Right ventricle myocardium inferior (tissue), 1 donor: ENCODE measurements around the gene EPO. TPM values are rescaled to one million over a fixed set of nuclear protein-coding genes. Genes with fewer than 3 reads are reported as not detected.
A peak's percentile ranks its signal among the peaks of the same experiment; 100 is the strongest.

Experiments
- ATAC-seq: fragments of 200-7000 bp; cut with Tn5 transposase; one replicate; pipeline ENCODE4 v1.9.1; 2020; ENCODE audit warnings: mild to moderate bottlenecking, moderate library complexity
- DNase-seq: peaks from one replicate; pipeline ENCODE4 v3.0.0; 2021; ENCODE audit errors: missing footprints
- intact Hi-C: fragments of 100-400 bp; cut with DNase I; formaldehyde crosslinking; loops from one replicate; pipeline ENCODE4 v1.11.0; 2022
- long read RNA-seq: library from polyadenylated mRNA; unstranded; transcript quantifications from one replicate; pipeline ENCODE4 v2.0.0, GENCODE V29; 2021
- total RNA-seq: library from RNA; stranded (reverse); fragmentation: NEBNext Ultra II Directional; extraction: Animal tissue kit (Norgen Biotek cat#: 25700); gene quantifications from one replicate; pipeline ENCODE4 v1.2.1, GENCODE V29; 2021
- donor health status: DM: no; HTN: yes; CAD: no; lungs with severe emphysema.

The EPO gene
- not detected for total RNA-seq
- long read RNA-seq: 0 reads

DNA sequence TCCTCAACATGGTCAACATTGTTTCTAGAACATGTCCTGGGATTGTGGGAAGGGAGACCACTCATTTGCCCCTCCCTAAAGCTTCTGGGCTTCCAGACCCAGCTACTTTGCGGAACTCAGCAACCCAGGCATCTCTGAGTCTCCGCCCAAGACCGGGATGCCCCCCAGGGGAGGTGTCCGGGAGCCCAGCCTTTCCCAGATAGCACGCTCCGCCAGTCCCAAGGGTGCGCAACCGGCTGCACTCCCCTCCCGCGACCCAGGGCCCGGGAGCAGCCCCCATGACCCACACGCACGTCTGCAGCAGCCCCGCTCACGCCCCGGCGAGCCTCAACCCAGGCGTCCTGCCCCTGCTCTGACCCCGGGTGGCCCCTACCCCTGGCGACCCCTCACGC lies at the start of gene EPO:
Gene EPO, plus strand, starts transcription at position 190 of the 392 bp plus-strand sequence. CDS start 513 bp downstream, outside the sequence.
- DNase-seq (no peak), ATAC-seq (no peak)
- intact Hi-C loops: no loop called here

GRCh38 chr7:100671353-100672327 lies 48.6 kb upstream of the EPO start:
- no peak for ATAC-seq
- intact Hi-C loops: loop anchor here (5.0 kb wide), 3 partner anchors 44 to 204 kb away; partner anchors contain the start of genes FBXO24 and LRCH4

GRCh38 chr7:100673302-100673941 lies 46.8 kb upstream of the EPO start, which contains the start of gene GNB2:
GNB2 (plus strand) TSS chr7:100673740; CDS start chr7:100676266, 2,526 bp downstream.
- ATAC-seq (peak; percentile 93), DNase-seq (peak; percentile 100)
- intact Hi-C loops: loop anchor here (1.0 to 5.0 kb wide), 4 partner anchors 46 to 206 kb away; partner anchors contain the start of genes FBXO24, LRCH4 and MOSPD3

More at GRCh38 chr7:100671353-100672327, 48.6 kb upstream of the EPO start:
- no peak for DNase-seq

DNA sequence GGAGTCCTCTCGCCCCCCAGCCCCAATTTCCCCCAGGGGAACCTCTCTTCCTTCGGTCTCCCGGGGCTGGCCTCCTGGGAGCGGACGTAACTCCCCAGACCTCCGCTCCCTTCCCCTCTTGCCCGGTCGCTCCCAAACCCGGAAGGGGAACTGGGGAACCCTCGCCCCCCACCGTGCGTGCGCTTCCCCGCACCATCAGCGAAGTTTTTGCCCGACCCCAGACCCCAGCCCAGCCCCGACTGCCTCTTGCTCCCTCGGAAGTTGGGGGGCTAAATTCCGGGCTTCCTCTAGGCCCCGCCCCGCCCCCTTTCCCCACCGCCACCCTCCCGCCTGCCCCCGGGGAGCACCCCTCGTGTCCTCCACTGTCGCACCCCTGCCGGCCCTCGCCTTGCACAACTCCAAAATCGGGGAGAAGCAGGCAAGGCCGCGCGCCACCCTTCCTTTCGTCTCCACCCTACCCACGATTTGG lies 46.3 kb upstream of the EPO start:
- DNase-seq (peak; percentile 75), ATAC-seq (no peak)
- intact Hi-C loops: loop anchor here (1.0 to 5.0 kb wide), 5 partner anchors 17 to 207 kb away; partner anchors contain the start of genes FBXO24, LRCH4 and MOSPD3

GRCh38 chr7:100674411-100675104 lies 45.7 kb upstream of the EPO start:
- DNase-seq: peak; percentile 76
- no peak for ATAC-seq
- intact Hi-C loops: loop anchor here (2.0 to 5.0 kb wide), 4 partner anchors 16 to 207 kb away; partner anchors contain the start of genes FBXO24 and LRCH4

- ATAC-seq (no peak), DNase-seq (no peak)
- intact Hi-C loops: loop anchor here (2.0 kb wide), 1 partner anchor 16 kb away; no protein-coding TSS in a partner anchor
Measured at GRCh38 chr7:100675105-100675451, 45.2 kb upstream of the EPO start.

- intact Hi-C loops: loop anchor here (2.0 kb wide), 1 partner anchor 15 kb away; no protein-coding TSS in a partner anchor
- peak; percentile 15 for ATAC-seq
- DNase-seq: peak; percentile 95
Measured at GRCh38 chr7:100675581-100676350, 44.5 kb upstream of the EPO start.

GRCh38 chr7:100676501-100677306 lies 43.6 kb upstream of the EPO start:
- DNase-seq (peak; percentile 73), ATAC-seq (no peak)
- intact Hi-C loops: no loop called here

DNA sequence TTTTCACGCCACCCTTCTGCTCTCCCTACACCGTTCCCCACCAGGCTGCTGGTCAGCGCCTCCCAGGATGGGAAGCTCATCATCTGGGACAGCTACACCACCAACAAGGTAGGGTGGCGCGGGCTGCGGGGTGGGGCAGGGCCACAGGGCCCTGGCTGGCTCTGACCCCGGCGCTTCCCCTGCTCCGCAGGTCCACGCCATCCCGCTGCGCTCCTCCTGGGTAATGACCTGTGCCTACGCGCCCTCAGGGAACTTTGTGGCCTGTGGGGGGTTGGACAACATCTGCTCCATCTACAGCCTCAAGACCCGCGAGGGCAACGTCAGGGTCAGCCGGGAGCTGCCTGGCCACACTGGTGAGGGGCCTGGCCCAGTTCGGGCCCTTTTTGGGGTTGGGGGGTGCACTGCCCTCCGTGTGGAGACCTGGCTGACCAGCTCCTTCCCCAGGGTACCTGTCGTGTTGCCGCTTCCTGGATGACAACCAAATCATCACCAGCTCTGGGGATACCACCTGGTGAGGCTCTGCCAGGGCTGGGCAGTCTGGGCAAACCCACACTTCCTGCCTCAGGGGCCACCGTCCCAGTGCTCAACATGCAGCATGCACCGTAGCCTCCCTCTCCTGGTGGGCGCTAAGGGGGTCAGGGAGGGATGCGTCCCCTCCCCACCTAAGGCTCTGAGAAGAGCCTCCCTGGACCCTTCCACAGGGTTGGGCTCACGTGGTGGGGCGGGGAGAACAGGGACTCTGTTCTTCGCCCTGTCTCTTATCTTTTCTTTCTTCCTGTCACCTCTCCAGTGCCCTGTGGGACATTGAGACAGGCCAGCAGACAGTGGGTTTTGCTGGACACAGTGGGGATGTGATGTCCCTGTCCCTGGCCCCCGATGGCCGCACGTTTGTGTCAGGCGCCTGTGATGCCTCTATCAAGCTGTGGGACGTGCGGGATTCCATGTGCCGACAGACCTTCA lies 42.7 kb upstream of the EPO start:
- intact Hi-C loops: no loop called here
- DNase-seq (no peak), ATAC-seq (no peak)

GRCh38 chr7:100678291-100678984 lies 41.8 kb upstream of the EPO start:
- DNase-seq (no peak), ATAC-seq (no peak)
- intact Hi-C loops: no loop called here

DNA sequence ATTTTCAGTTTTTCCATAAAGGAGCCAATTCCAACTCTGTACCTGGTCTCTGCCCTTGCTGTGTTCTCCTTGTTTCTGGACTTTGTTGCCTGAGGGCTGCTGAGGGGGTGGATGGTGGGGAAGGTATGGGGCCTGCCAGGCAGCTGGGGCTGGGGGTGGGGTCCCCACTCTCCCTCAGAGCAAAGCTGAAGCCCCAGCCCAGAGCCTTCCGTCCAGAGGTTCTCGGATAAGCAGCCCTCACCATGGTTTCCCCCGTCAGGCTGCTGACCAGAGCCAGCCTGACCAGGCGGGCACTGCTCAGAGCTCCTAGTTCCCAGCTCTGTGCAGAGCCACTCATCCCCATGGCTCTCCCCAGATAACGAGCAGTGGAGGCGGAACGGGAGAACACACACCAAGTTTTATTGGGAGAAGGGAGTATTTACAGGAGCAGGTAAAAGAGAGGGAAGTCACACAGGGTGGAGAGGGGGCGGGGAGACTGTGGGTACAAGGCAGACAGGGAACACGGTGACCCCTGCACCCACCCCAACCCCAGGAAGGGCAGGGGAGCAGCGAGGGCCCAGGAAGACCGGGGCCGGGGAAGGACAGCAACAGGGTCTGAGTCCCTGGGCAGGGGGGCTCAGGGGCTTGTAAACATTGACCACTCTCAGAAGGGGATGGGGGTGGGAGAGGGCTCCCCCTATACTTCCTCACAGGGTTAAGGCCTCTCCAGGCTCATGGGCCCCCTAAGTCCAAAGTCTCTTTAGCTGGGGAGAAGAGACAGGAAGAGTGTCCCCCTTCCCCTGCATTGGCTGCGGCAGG lies 40.9 kb upstream of the EPO start:
- ATAC-seq (no peak), DNase-seq (no peak)
- intact Hi-C loops: no loop called here

DNA sequence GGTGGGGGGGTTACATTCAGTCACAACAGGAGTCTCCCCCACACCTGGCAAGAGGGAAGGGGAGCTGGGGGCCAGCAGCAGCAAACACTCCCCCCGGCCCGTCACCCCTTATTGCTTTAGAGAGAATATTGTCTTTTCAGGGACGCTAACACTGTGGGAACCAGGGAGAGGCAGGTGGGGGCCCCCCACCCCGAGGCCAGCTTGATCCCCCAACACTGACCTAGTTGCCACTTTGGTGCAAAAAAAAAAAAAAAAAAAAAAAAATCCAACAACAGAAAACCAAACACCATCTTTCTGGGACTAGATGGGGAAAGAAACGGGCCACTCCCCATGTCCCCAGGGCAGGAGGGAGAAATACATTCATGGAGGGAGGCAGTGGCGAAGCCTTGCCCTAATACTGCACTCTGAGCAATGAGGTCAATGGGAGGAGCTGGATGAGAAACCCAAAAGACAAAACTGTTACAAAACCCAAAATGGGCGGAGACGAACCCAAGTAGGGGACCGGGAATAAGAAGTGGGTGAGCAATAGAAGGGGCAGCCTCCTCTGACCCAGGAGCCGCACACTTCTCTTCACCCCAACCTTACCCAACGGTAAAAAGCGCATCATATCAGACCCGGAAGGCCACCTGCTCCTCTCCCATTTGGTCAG lies 40.2 kb upstream of the EPO start:
- peak; percentile 70 for ATAC-seq
- intact Hi-C loops: no loop called here
- no peak for DNase-seq

DNA sequence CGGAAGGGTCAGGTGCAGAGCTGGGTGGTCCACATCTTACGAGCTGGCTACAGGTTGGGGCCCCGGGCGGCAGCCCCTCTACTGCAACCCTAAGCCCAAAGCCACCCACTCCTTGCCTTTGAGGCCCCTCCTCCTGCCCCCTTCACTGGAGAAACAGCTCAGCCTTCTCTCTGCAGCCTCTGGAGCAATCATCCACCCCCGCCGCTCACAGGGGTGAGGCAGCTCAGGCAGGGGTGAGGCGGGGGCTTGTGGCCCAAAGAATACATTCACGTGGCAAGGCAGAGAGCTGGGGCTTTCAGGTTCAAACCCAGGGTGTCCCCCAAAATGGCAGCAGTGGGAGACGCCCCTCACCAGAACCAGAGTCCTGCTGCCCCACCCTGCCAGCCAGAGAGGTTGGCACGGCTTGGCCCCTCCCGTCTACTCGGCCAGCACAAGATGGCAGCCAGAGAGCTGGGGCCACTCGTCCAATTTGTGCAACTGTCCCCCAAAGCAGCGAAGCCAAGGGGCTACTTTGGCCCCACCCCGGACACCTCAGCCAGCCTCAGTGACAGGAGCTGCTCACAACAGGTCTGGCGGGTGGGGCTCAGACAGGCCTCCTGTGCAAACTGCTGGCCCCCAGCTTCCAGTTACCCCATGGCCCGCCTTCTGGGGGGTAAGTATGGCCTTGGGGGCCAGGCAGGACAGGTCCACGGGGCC lies 39.5 kb upstream of the EPO start:
- ATAC-seq: peak; percentile 2
- intact Hi-C loops: no loop called here

More for the DNA sequence above, 39.5 kb upstream of the EPO start:
- no peak for DNase-seq
